Measurements from ENCODE around the gene EDN1. TPM values are rescaled to one million over a fixed set of nuclear protein-coding genes. Genes with fewer than 3 reads are reported as not detected.
A peak's percentile ranks its signal among the peaks of the same experiment; 100 is the strongest.

EDN1 gene
- total RNA-seq, 3 donors from 2014 or later = 11.5 to 51.7 (median 36.8) TPM

- no peak overlapping the region for H3K4me3 ChIP-seq
- no peak for DNase-seq (ENCODE audit: low spot score in 2 of 2)
- TF ChIP-seq CTCF (IDR thresholded peaks at IDR 0.05) (no peak), POLR2A (IDR thresholded peaks at IDR 0.05) (no peak), POLR2AphosphoS5 (IDR thresholded peaks at IDR 0.05) (no peak)
Observed at GRCh38 chr6:12335717-12336116, 45.6 kb downstream of the EDN1 start.

GRCh38 chr6:12336121-12336971 lies 46.2 kb downstream of the EDN1 start:
- H3K4me1 ChIP-seq = no peaks in the 10 kb centered on the region
- H3K4me3 ChIP-seq = no peak overlapping the region
- H3K9me3 ChIP-seq = no peaks in the 10 kb centered on the region
- H3K36me3 ChIP-seq = no peaks in the 10 kb centered on the region
- no peaks in the 10 kb centered on the region for H3K27me3 ChIP-seq
- TF ChIP-seq POLR2A (IDR thresholded peaks at IDR 0.05) (no peak), CTCF (IDR thresholded peaks at IDR 0.05) (no peak), POLR2AphosphoS5 (IDR thresholded peaks at IDR 0.05) (no peak)
- DNase-seq (ENCODE audit: low spot score in 2 of 2) = no peak
- H3K27ac ChIP-seq = peak overlapping the region in 1 of 2 donors; percentile 45
- intact Hi-C loops (cut with DNase I; ENCODE audit: low total_unique reads) = no loop called here

More at GRCh38 chr6:12335717-12336116, 45.6 kb downstream of the EDN1 start:
- intact Hi-C loops (cut with DNase I; ENCODE audit: low total_unique reads) = no loop called here
- peak overlapping the region in 1 of 2 donors; percentile 45 for H3K27ac ChIP-seq
- H3K36me3 ChIP-seq = no peaks in the 10 kb centered on the region
- no peaks in the 10 kb centered on the region for H3K4me1 ChIP-seq
- no peaks in the 10 kb centered on the region for H3K27me3 ChIP-seq
- H3K9me3 ChIP-seq = no peaks in the 10 kb centered on the region

- DNase-seq (ENCODE audit: low spot score in 2 of 2) = no peak
- H3K27ac ChIP-seq = no peak overlapping the region
- H3K36me3 ChIP-seq = no peaks in the 10 kb centered on the region
- intact Hi-C loops (cut with DNase I; ENCODE audit: low total_unique reads) = no loop called here
- H3K4me3 ChIP-seq = no peak overlapping the region
- no peaks in the 10 kb centered on the region for H3K9me3 ChIP-seq
- no peaks in the 10 kb centered on the region for H3K4me1 ChIP-seq
- no peaks in the 10 kb centered on the region for H3K27me3 ChIP-seq
- TF ChIP-seq POLR2AphosphoS5 (IDR thresholded peaks at IDR 0.05) = no peak
- TF ChIP-seq CTCF (IDR thresholded peaks at IDR 0.05) = no peak
- no peak for TF ChIP-seq POLR2A (IDR thresholded peaks at IDR 0.05)
Observed at GRCh38 chr6:12339022-12339421, 48.9 kb downstream of the EDN1 start.

- no peak overlapping the region for H3K4me3 ChIP-seq
- H3K36me3 ChIP-seq = no peaks in the 10 kb centered on the region
- H3K27ac ChIP-seq = no peak overlapping the region
- H3K4me1 ChIP-seq = no peaks in the 10 kb centered on the region
- TF ChIP-seq CTCF (IDR thresholded peaks at IDR 0.05) = no peak
- no peak for TF ChIP-seq POLR2A (IDR thresholded peaks at IDR 0.05)
- TF ChIP-seq POLR2AphosphoS5 (IDR thresholded peaks at IDR 0.05) = no peak
- H3K9me3 ChIP-seq = no peaks in the 10 kb centered on the region
- intact Hi-C loops (cut with DNase I; ENCODE audit: low total_unique reads) = no loop called here
- H3K27me3 ChIP-seq = no peaks in the 10 kb centered on the region
- DNase-seq (ENCODE audit: low spot score in 2 of 2) = no peak
Observed at GRCh38 chr6:12339808-12340487, 49.8 kb downstream of the EDN1 start.

- no peak for DNase-seq (ENCODE audit: low spot score in 2 of 2)
- Histone ChIP-seq H3K27ac (no peak overlapping the region), H3K36me3 (no peaks in the 10 kb centered on the region), H3K27me3 (no peaks in the 10 kb centered on the region), H3K4me1 (no peaks in the 10 kb centered on the region), H3K4me3 (no peak overlapping the region), H3K9me3 (no peaks in the 10 kb centered on the region)
- intact Hi-C loops (cut with DNase I; ENCODE audit: low total_unique reads) = no loop called here
- TF ChIP-seq POLR2AphosphoS5 (IDR thresholded peaks at IDR 0.05) (no peak), POLR2A (IDR thresholded peaks at IDR 0.05) (no peak), CTCF (IDR thresholded peaks at IDR 0.05) (no peak)
Observed at GRCh38 chr6:12340488-12340818, 50.3 kb downstream of the EDN1 start.

All from breast epithelium (tissue), 4 donors.